Duodenal mucosa (tissue), 2 donors: ENCODE data around the gene VPS18.
A peak's percentile ranks its signal among the peaks of the same experiment; 100 is the strongest.

Experiments
- H3K27ac ChIP-seq: one replicate; pipeline ENCODE4 v1.7.0; 2013; ENCODE audit warnings: low read depth, low read length
- H3K27me3 ChIP-seq, 2 donors: one replicate each; pipeline ENCODE4 v1.7.0; 2013; ENCODE audit warnings: low read length in 2 of 2, control low read depth in 1 of 2; ENCODE audit not compliant: insufficient read depth in 2 of 2, control insufficient read depth in 1 of 2
- H3K36me3 ChIP-seq, 2 donors: one replicate each; pipeline ENCODE4 v1.7.0; 2013; ENCODE audit warnings: low read length in 2 of 2, control low read depth in 1 of 2; ENCODE audit not compliant: insufficient read depth in 2 of 2, control insufficient read depth in 1 of 2
- H3K4me1 ChIP-seq, 2 donors: one replicate each; pipeline ENCODE4 v1.7.0; 2013; ENCODE audit warnings: low read length in 2 of 2, control low read depth in 1 of 2; ENCODE audit not compliant: insufficient read depth in 2 of 2, control insufficient read depth in 1 of 2
- H3K4me3 ChIP-seq, 2 donors: one replicate each; pipeline ENCODE4 v1.7.0; 2013; ENCODE audit warnings: low read length in 2 of 2, low read depth in 1 of 2
- H3K9ac ChIP-seq, 2 donors: one replicate each; pipeline ENCODE4 v1.7.0; 2013; ENCODE audit warnings: low read length in 2 of 2, low read depth in 1 of 2
- H3K9me3 ChIP-seq, 2 donors: one replicate each; pipeline ENCODE4 v1.7.0; 2013; ENCODE audit warnings: low read length in 2 of 2, control low read depth in 1 of 2; ENCODE audit not compliant: control insufficient read depth in 1 of 2

Gene VPS18

GRCh38 chr15:40911693-40912092 is 17.4 kb downstream of the VPS18 start:
- H3K36me3 ChIP-seq: no peaks in the 10 kb centered on the region
- peaks cover 31 to 39% of the 10 kb centered on the region in 2 donors for H3K4me1 ChIP-seq
- no peak overlapping the region for H3K9ac ChIP-seq
- H3K27ac ChIP-seq: no peak overlapping the region
- H3K27me3 ChIP-seq: no peaks in the 10 kb centered on the region
- no peak overlapping the region for H3K4me3 ChIP-seq
- H3K9me3 ChIP-seq: no peaks in the 10 kb centered on the region

- no peak overlapping the region for H3K4me3 ChIP-seq
- peaks cover 25 to 32% of the 10 kb centered on the region in 2 donors for H3K4me1 ChIP-seq
- H3K27me3 ChIP-seq: no peaks in the 10 kb centered on the region
- no peak overlapping the region for H3K9ac ChIP-seq
- H3K27ac ChIP-seq: no peak overlapping the region
- H3K9me3 ChIP-seq: no peaks in the 10 kb centered on the region
- no peaks in the 10 kb centered on the region for H3K36me3 ChIP-seq
Measured at GRCh38 chr15:40912478-40912877, 18.2 kb downstream of the VPS18 start.

- H3K4me3 ChIP-seq: no peak overlapping the region
- no peak overlapping the region for H3K9ac ChIP-seq
- no peak overlapping the region for H3K27ac ChIP-seq
- no peaks in the 10 kb centered on the region for H3K27me3 ChIP-seq
- H3K4me1 ChIP-seq: peaks cover 15 to 16% of the 10 kb centered on the region in 2 donors
- H3K9me3 ChIP-seq: no peaks in the 10 kb centered on the region
- H3K36me3 ChIP-seq: no peaks in the 10 kb centered on the region
Measured at GRCh38 chr15:40914013-40914412, 19.8 kb downstream of the VPS18 start.

- Histone ChIP-seq H3K27me3 (no peaks in the 10 kb centered on the region), H3K27ac (no peak overlapping the region), H3K4me1 (peaks cover 12% of the 10 kb centered on the region in 2 donors), H3K9ac (no peak overlapping the region), H3K9me3 (no peaks in the 10 kb centered on the region), H3K4me3 (no peak overlapping the region), H3K36me3 (no peaks in the 10 kb centered on the region)
Measured at GRCh38 chr15:40914486-40914885, 20.2 kb downstream of the VPS18 start.

- no peaks in the 10 kb centered on the region for H3K9me3 ChIP-seq
- no peak overlapping the region for H3K27ac ChIP-seq
- no peaks in the 10 kb centered on the region for H3K36me3 ChIP-seq
- H3K9ac ChIP-seq: no peak overlapping the region
- H3K27me3 ChIP-seq: no peaks in the 10 kb centered on the region
- H3K4me3 ChIP-seq: no peak overlapping the region
- peaks cover 5 to 9% of the 10 kb centered on the region in 2 donors for H3K4me1 ChIP-seq
Measured at GRCh38 chr15:40915116-40915661, 20.9 kb downstream of the VPS18 start.

GRCh38 chr15:40915679-40916078 is 21.4 kb downstream of the VPS18 start:
- Histone ChIP-seq H3K27me3 (no peaks in the 10 kb centered on the region), H3K36me3 (no peaks in the 10 kb centered on the region), H3K9ac (no peak overlapping the region), H3K4me3 (no peak overlapping the region), H3K4me1 (peaks cover under 1 to 6% of the 10 kb centered on the region in 2 donors), H3K27ac (no peak overlapping the region), H3K9me3 (no peaks in the 10 kb centered on the region)

GRCh38 chr15:40917585-40917984 is 23.3 kb downstream of the VPS18 start:
- H3K9ac ChIP-seq: no peak overlapping the region
- H3K4me1 ChIP-seq: peaks cover 4 to 9% of the 10 kb centered on the region in 2 donors
- no peak overlapping the region for H3K27ac ChIP-seq
- H3K27me3 ChIP-seq: no peaks in the 10 kb centered on the region
- H3K9me3 ChIP-seq: no peaks in the 10 kb centered on the region
- no peak overlapping the region for H3K4me3 ChIP-seq
- no peaks in the 10 kb centered on the region for H3K36me3 ChIP-seq

GRCh38 chr15:40918146-40918798 is 24.0 kb downstream of the VPS18 start:
- Histone ChIP-seq H3K27me3 (no peaks in the 10 kb centered on the region), H3K4me3 (no peak overlapping the region), H3K36me3 (no peaks in the 10 kb centered on the region), H3K4me1 (peaks cover 11 to 16% of the 10 kb centered on the region in 2 donors), H3K27ac (no peak overlapping the region), H3K9me3 (no peaks in the 10 kb centered on the region), H3K9ac (peak overlapping the region in 1 of 2 donors; percentile 17)

GRCh38 chr15:40918799-40919392 is 24.6 kb downstream of the VPS18 start:
- H3K36me3 ChIP-seq: no peaks in the 10 kb centered on the region
- no peak overlapping the region for H3K27ac ChIP-seq
- no peaks in the 10 kb centered on the region for H3K27me3 ChIP-seq
- peaks cover 14 to 16% of the 10 kb centered on the region in 2 donors for H3K4me1 ChIP-seq
- H3K9me3 ChIP-seq: no peaks in the 10 kb centered on the region
- H3K4me3 ChIP-seq: no peak overlapping the region
- H3K9ac ChIP-seq: no peak overlapping the region

GRCh38 chr15:40921949-40922607 is 27.8 kb downstream of the VPS18 start:
- peaks cover 7 to 11% of the 10 kb centered on the region in 2 donors for H3K27me3 ChIP-seq
- H3K9ac ChIP-seq: peak overlapping the region in 1 of 2 donors; percentile 2
- no peak overlapping the region for H3K27ac ChIP-seq
- no peaks in the 10 kb centered on the region for H3K36me3 ChIP-seq
- no peaks in the 10 kb centered on the region for H3K9me3 ChIP-seq
- no peak overlapping the region for H3K4me3 ChIP-seq
- H3K4me1 ChIP-seq: peaks cover 34 to 35% of the 10 kb centered on the region in 2 donors
